ENCODE data around the gene SHH.

SHH gene

GRCh38 chr7:155806096-155806871 lies 6.0 kb downstream of the SHH start:
- no peak for DNase-seq (ENCODE audit: low spot score)

GRCh38 chr7:155805826-155806095 lies 6.5 kb downstream of the SHH start:
- DNase-seq (ENCODE audit: low spot score) = no peak

- peak; percentile 87 for DNase-seq (ENCODE audit: low spot score)
Observed at GRCh38 chr7:155804897-155805825, 7.1 kb downstream of the SHH start.

- peak; percentile 47 for DNase-seq (ENCODE audit: low spot score)
Observed at GRCh38 chr7:155804431-155804831, 7.8 kb downstream of the SHH start.

GRCh38 chr7:155803418-155804376 lies 8.6 kb downstream of the SHH start:
- DNase-seq (ENCODE audit: low spot score) = peak; percentile 62

GRCh38 chr7:155802906-155803417 lies 9.3 kb downstream of the SHH start:
- no peak for DNase-seq (ENCODE audit: low spot score)

GRCh38 chr7:155802291-155802690 lies 10.0 kb downstream of the SHH start:
- no peak for DNase-seq (ENCODE audit: low spot score)

- DNase-seq (ENCODE audit: low spot score) = no peak
Observed at GRCh38 chr7:155800741-155801267, 11.5 kb downstream of the SHH start.

GRCh38 chr7:155800301-155800700 lies 12.0 kb downstream of the SHH start:
- DNase-seq (ENCODE audit: low spot score) = no peak

GRCh38 chr7:155799514-155799913 lies 12.7 kb downstream of the SHH start:
- DNase-seq (ENCODE audit: low spot score) = no peak

- no peak for DNase-seq (ENCODE audit: low spot score)
Observed at GRCh38 chr7:155798673-155799439, 13.4 kb downstream of the SHH start.

- DNase-seq (ENCODE audit: low spot score) = peak; percentile 53
Observed at GRCh38 chr7:155797262-155798250, 14.7 kb downstream of the SHH start.

- peak; percentile 93 for DNase-seq (ENCODE audit: low spot score)
Observed at GRCh38 chr7:155796381-155797261, 15.6 kb downstream of the SHH start.

- DNase-seq (ENCODE audit: low spot score) = no peak
Observed at GRCh38 chr7:155795951-155796350, 16.3 kb downstream of the SHH start.

GRCh38 chr7:155795401-155795800 lies 16.9 kb downstream of the SHH start:
- DNase-seq (ENCODE audit: low spot score) = no peak

GRCh38 chr7:155794196-155794595 lies 18.1 kb downstream of the SHH start:
- DNase-seq (ENCODE audit: low spot score) = no peak

GRCh38 chr7:155793720-155794119 lies 18.5 kb downstream of the SHH start:
- no peak for DNase-seq (ENCODE audit: low spot score)

GRCh38 chr7:155792999-155793560 lies 19.2 kb downstream of the SHH start:
- DNase-seq (ENCODE audit: low spot score) = no peak

Data from iPS-NIHi11 (cell line).